NB4 (cell line): ENCODE measurements around the gene EXD3.

Source experiments
- CTCF ChIP-seq: IDR thresholded peaks from one replicate; pipeline ENCODE4 v1.5.1; 2012; ENCODE audit warnings: low read depth, low read length
- MYC ChIP-seq: IDR thresholded peaks from 2 replicates; pipeline ENCODE4 v1.6.1; 2011; ENCODE audit warnings: low read depth, low read length

GRCh38 chr9:137277329-137278041 lies 145.5 kb downstream of the EXD3 start, which contains the start of gene TOR4A:
- TF ChIP-seq CTCF (no peak), MYC (peak; percentile 12; the same call in 1 of the 2 replicates)
